Esophagus (tissue), 2 donors: ENCODE measurements around the gene SNAPC4. TPM values are rescaled to one million over a fixed set of nuclear protein-coding genes. Genes with fewer than 3 reads are reported as not detected.

Experiments
- H3K27ac ChIP-seq, 2 donors: one replicate each; pipeline ENCODE4 v1.5.1; 2013; ENCODE audit warnings: low read depth in 2 of 2, mild to moderate bottlenecking in 2 of 2, inconsistent platforms in 1 of 2, low read length in 1 of 2, moderate library complexity in 1 of 2
- H3K27me3 ChIP-seq, 2 donors: one replicate each; pipeline ENCODE4 v1.6.1; 2013; ENCODE audit warnings: low read length in 2 of 2, control low read depth in 1 of 2, mild to moderate bottlenecking in 1 of 2; ENCODE audit not compliant: insufficient read depth in 2 of 2, control insufficient read depth in 1 of 2
- H3K36me3 ChIP-seq, 2 donors: one replicate each; pipeline ENCODE4 v1.6.1; 2013; ENCODE audit warnings: low read length in 1 of 2; ENCODE audit not compliant: control insufficient read depth in 2 of 2, insufficient read depth in 2 of 2
- H3K4me1 ChIP-seq, 2 donors: one replicate each; pipeline ENCODE4 v1.6.1; 2013; ENCODE audit warnings: low read length in 1 of 2; ENCODE audit not compliant: control insufficient read depth in 2 of 2, insufficient read depth in 2 of 2
- H3K4me3 ChIP-seq, 2 donors: one replicate each; pipeline ENCODE4 v1.5.1; 2013; ENCODE audit warnings: low read length in 2 of 2, mild to moderate bottlenecking in 2 of 2, low read depth in 1 of 2, moderate library complexity in 1 of 2
- H3K9me3 ChIP-seq, 2 donors: one replicate each; pipeline ENCODE4 v1.6.1; 2013; ENCODE audit warnings: mild to moderate bottlenecking in 2 of 2, low read depth in 1 of 2, low read length in 1 of 2, moderate library complexity in 1 of 2; ENCODE audit not compliant: control insufficient read depth in 2 of 2, insufficient read depth in 1 of 2
- WGBS, 2 donors: extraction: QIAGEN DNeasy Blood & Tissue Kit; methylation state at CpG; one replicate each; pipeline ENCODE4 v1.1.7; 2013; 5-methylcytosine and 5-hydroxymethylcytosine counted together
- polyA plus RNA-seq, 2 donors: library from polyadenylated mRNA; stranded (reverse); fragments of 200-250 nt; gene quantifications; one replicate each; pipeline ENCODE4 v1.2.3, GENCODE V29; 2013
- donor health status: healthy with polysubstance abuse.
- donor health status: Bipolar disorder and iron deficiency.

Gene SNAPC4
- polyA plus RNA-seq, 2 donors: 3.5 to 6.6 TPM

GRCh38 chr9:136393531-136393930 is 6.4 kb downstream of the SNAPC4 start:
- Histone ChIP-seq H3K27ac (no peak overlapping the region), H3K36me3 (peaks cover 21 to 56% of the 10 kb centered on the region in 2 donors), H3K4me3 (no peak overlapping the region), H3K9me3 (no peaks in the 10 kb centered on the region), H3K27me3 (no peaks in the 10 kb centered on the region), H3K4me1 (peaks cover 0 to under 1% of the 10 kb centered on the region in 2 donors)
- WGBS, 2 donors: 84 to 87% methylated on average over 17 of the region's 17 CpGs

- Histone ChIP-seq H3K4me1 (no peaks in the 10 kb centered on the region), H3K9me3 (no peaks in the 10 kb centered on the region), H3K4me3 (no peak overlapping the region), H3K36me3 (peaks cover 26 to 60% of the 10 kb centered on the region in 2 donors), H3K27ac (no peak overlapping the region), H3K27me3 (no peaks in the 10 kb centered on the region)
- WGBS, 2 donors: 87% methylated on average over 21 of the region's 21 CpGs
Observed at GRCh38 chr9:136392538-136393449, 7.2 kb downstream of the SNAPC4 start.

- WGBS, 2 donors: 92% methylated on average over 28 of the region's 28 CpGs
- Histone ChIP-seq H3K4me1 (no peaks in the 10 kb centered on the region), H3K27ac (no peak overlapping the region), H3K4me3 (no peak overlapping the region), H3K36me3 (peaks cover 32 to 65% of the 10 kb centered on the region in 2 donors), H3K27me3 (no peaks in the 10 kb centered on the region), H3K9me3 (no peaks in the 10 kb centered on the region)
Observed at GRCh38 chr9:136391737-136392537, 8.0 kb downstream of the SNAPC4 start.

- 84 to 85% methylated on average over 14 of the region's 14 CpGs for WGBS, 2 donors
Observed at GRCh38 chr9:136389396-136389795, 10.6 kb downstream of the SNAPC4 start.

GRCh38 chr9:136387217-136387616 is 12.8 kb downstream of the SNAPC4 start:
- Histone ChIP-seq H3K9me3 (no peaks in the 10 kb centered on the region), H3K27ac (no peak overlapping the region), H3K4me3 (no peak overlapping the region), H3K4me1 (no peaks in the 10 kb centered on the region), H3K27me3 (no peaks in the 10 kb centered on the region), H3K36me3 (peaks cover 36 to 52% of the 10 kb centered on the region in 2 donors)
- WGBS, 2 donors: 94 to 97% methylated on average over 13 to 19 of the region's 19 CpGs

More at GRCh38 chr9:136389396-136389795, 10.6 kb downstream of the SNAPC4 start:
- Histone ChIP-seq H3K27ac (no peak overlapping the region), H3K27me3 (no peaks in the 10 kb centered on the region), H3K36me3 (peaks cover 25 to 45% of the 10 kb centered on the region in 2 donors), H3K4me3 (no peak overlapping the region), H3K9me3 (no peaks in the 10 kb centered on the region), H3K4me1 (no peaks in the 10 kb centered on the region)

GRCh38 chr9:136386018-136386417 is 14.0 kb downstream of the SNAPC4 start:
- no peaks in the 10 kb centered on the region for H3K9me3 ChIP-seq
- WGBS, 2 donors: 83 to 90% methylated on average over 13 of the region's 13 CpGs
- no peak overlapping the region for H3K27ac ChIP-seq
- H3K27me3 ChIP-seq: no peaks in the 10 kb centered on the region
- H3K36me3 ChIP-seq: peaks cover 32 to 54% of the 10 kb centered on the region in 2 donors
- H3K4me3 ChIP-seq: no peak overlapping the region
- no peaks in the 10 kb centered on the region for H3K4me1 ChIP-seq

- no peaks in the 10 kb centered on the region for H3K27me3 ChIP-seq
- no peak overlapping the region for H3K27ac ChIP-seq
- no peaks in the 10 kb centered on the region for H3K9me3 ChIP-seq
- 81 to 86% methylated on average over 11 of the region's 11 CpGs for WGBS, 2 donors
- no peak overlapping the region for H3K4me3 ChIP-seq
- H3K36me3 ChIP-seq: peaks cover 32 to 62% of the 10 kb centered on the region in 2 donors
- no peaks in the 10 kb centered on the region for H3K4me1 ChIP-seq
Observed at GRCh38 chr9:136385015-136385414, 15.0 kb downstream of the SNAPC4 start.

GRCh38 chr9:136383436-136383835 is 16.5 kb downstream of the SNAPC4 start:
- 96 to 97% methylated on average over 20 of the region's 20 CpGs for WGBS, 2 donors
- Histone ChIP-seq H3K27me3 (no peaks in the 10 kb centered on the region), H3K27ac (no peak overlapping the region), H3K4me3 (no peak overlapping the region), H3K9me3 (no peaks in the 10 kb centered on the region), H3K4me1 (no peaks in the 10 kb centered on the region), H3K36me3 (peaks cover 25 to 66% of the 10 kb centered on the region in 2 donors)

- Histone ChIP-seq H3K27me3 (no peaks in the 10 kb centered on the region), H3K9me3 (no peaks in the 10 kb centered on the region), H3K27ac (no peak overlapping the region), H3K36me3 (peaks cover 15 to 55% of the 10 kb centered on the region in 2 donors), H3K4me3 (no peak overlapping the region), H3K4me1 (no peaks in the 10 kb centered on the region)
- WGBS, 2 donors: 90 to 91% methylated on average over 25 of the region's 25 CpGs
Observed at GRCh38 chr9:136381966-136382513, 17.9 kb downstream of the SNAPC4 start.
